MCF 10A (cell line): ENCODE data around the gene OBSCN. TPM values are rescaled to one million over a fixed set of nuclear protein-coding genes. Genes with fewer than 3 reads are reported as not detected.

Experiments used
- BruUV-seq: library from RNA; stranded (reverse); fragments of 400-500 nt; replicated peaks from 2 replicates; lab custom pipeline; 2021; lab: Mats Ljungman, UMichigan
- CTCF ChIA-PET: fragments of 300-600 bp; sonication (Branson Sonifier 250); formaldehyde crosslinking; extraction: SDS; loops from one replicate; lab custom pipeline; 2021; ENCODE audit warnings: antibody characterized with exemption, inconsistent platforms; lab: Yijun Ruan, JAX
- POLR2A ChIA-PET: fragments of 300-600, 350-650 bp; sonication (Branson Sonifier 250); formaldehyde crosslinking; extraction: SDS; loops from one replicate; lab custom pipeline; 2020; ENCODE audit warnings: antibody characterized with exemption, inconsistent platforms; lab: Yijun Ruan, JAX
- DNase-seq: peaks from one replicate; pipeline ENCODE4 v3.0.0-alpha.2; 2018; ENCODE audit not compliant: unreplicated experiment
- H3K27ac Mint-ChIP-seq: one replicate; pipeline ENCODE4 v1.8.0; 2022; ENCODE audit warnings: mild to moderate bottlenecking, low read depth, mixed read lengths; ENCODE audit not compliant: unreplicated experiment
- H3K27me3 Mint-ChIP-seq: one replicate; pipeline ENCODE4 v1.8.0; 2022; ENCODE audit warnings: mixed read lengths; ENCODE audit not compliant: insufficient read depth, unreplicated experiment
- H3K36me3 Mint-ChIP-seq: one replicate; pipeline ENCODE4 v1.8.0; 2022; ENCODE audit warnings: mild to moderate bottlenecking, moderate library complexity, mixed read lengths; ENCODE audit not compliant: insufficient read depth, unreplicated experiment
- H3K4me1 Mint-ChIP-seq: one replicate; pipeline ENCODE4 v1.8.0; 2022; ENCODE audit warnings: mixed read lengths; ENCODE audit not compliant: insufficient read depth, unreplicated experiment
- H3K4me3 Mint-ChIP-seq: one replicate; pipeline ENCODE4 v1.8.0; 2022; ENCODE audit warnings: mild to moderate bottlenecking, moderate library complexity, mixed read lengths; ENCODE audit not compliant: unreplicated experiment
- H3K9me3 Mint-ChIP-seq: one replicate; pipeline ENCODE4 v1.8.0; 2022; ENCODE audit warnings: mixed read lengths; ENCODE audit not compliant: unreplicated experiment
- intact Hi-C: fragments of 100-400 bp; cut with micrococcal nuclease; formaldehyde crosslinking; loops from 2 replicates; pipeline ENCODE4 v1.14.1; 2022
- total RNA-seq: library from RNA; stranded (reverse); gene quantifications from 2 replicates; pipeline ENCODE4 v1.2.3, GENCODE V29; 2022
- TF ChIP-seq, protein P1 (sequence below): fragments of 200-600 bp; IDR thresholded peaks from one replicate; pipeline ENCODE4 v1.8.0; 2022; ENCODE audit warnings: antibody characterized with exemption, mild to moderate bottlenecking; ENCODE audit not compliant: unreplicated experiment

Gene OBSCN
- total RNA-seq, 1 experiment from 2014 or later = 22.6 TPM

DNA sequence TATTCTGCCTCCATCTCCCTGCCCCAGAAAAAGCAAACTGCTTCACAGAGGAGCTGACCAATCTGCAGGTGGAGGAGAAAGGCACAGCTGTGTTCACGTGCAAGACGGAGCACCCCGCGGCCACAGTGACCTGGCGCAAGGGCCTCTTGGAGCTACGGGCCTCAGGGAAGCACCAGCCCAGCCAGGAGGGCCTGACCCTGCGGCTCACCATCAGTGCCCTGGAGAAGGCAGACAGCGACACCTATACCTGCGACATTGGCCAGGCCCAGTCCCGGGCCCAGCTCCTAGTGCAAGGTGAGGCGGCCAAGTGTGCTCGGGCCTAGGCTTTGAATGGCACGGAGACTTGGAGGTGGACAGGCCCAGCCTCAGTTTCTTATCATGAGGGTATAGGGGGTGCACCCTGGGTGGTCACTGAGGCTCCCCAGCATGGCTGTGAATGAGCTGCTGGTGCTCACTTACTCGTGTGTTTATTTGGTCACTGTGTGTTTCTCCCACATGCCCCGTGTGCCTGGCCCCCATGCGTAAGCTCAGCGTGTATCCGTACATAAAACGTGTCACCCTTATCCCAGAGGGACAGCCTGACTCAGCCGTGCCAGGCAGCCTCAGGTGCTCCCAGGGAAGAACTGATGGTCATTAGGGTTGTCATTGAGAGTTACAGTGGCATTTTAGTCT is 75.8 kb downstream of the OBSCN start:
- CTCF ChIA-PET = interaction anchor here (0.7 to 1.2 kb wide), 2 partner anchors 71 to 173 kb away, joined by 3 read pairs; no protein-coding TSS in a partner anchor
- DNase-seq = no peak
- TF ChIP-seq, protein P1, sequence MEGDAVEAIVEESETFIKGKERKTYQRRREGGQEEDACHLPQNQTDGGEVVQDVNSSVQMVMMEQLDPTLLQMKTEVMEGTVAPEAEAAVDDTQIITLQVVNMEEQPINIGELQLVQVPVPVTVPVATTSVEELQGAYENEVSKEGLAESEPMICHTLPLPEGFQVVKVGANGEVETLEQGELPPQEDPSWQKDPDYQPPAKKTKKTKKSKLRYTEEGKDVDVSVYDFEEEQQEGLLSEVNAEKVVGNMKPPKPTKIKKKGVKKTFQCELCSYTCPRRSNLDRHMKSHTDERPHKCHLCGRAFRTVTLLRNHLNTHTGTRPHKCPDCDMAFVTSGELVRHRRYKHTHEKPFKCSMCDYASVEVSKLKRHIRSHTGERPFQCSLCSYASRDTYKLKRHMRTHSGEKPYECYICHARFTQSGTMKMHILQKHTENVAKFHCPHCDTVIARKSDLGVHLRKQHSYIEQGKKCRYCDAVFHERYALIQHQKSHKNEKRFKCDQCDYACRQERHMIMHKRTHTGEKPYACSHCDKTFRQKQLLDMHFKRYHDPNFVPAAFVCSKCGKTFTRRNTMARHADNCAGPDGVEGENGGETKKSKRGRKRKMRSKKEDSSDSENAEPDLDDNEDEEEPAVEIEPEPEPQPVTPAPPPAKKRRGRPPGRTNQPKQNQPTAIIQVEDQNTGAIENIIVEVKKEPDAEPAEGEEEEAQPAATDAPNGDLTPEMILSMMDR = no peak
- no TSS peak for BruUV-seq
- Mint-ChIP-seq H3K27me3 (no peaks in the 10 kb centered on the region), H3K4me1 (no peaks in the 10 kb centered on the region), H3K9me3 (no peaks in the 10 kb centered on the region), H3K36me3 (peaks cover 7% of the 10 kb centered on the region), H3K4me3 (no peak overlapping the region), H3K27ac (no peak overlapping the region)
- intact Hi-C loops = no loop called here
- POLR2A ChIA-PET = no interaction called here

DNA sequence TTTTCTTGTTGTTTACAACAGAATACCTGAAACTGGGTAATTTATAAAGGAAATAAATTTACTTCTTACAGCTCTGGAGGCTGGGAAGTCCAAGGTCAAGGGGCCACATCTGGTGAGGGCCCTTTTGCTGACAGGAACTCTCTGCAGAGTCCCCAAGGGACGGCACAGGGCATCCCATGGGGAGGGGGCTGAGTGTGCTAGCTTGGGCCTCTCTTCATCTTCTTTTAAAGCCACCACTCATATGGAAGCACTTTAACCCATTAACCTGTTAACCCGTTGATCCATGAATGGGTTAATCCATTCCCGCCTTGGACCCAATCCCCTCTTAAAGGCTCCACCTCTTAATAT is 76.3 kb downstream of the OBSCN start:
- H3K9me3 Mint-ChIP-seq = no peaks in the 10 kb centered on the region
- H3K27ac Mint-ChIP-seq = no peak overlapping the region
- intact Hi-C loops = no loop called here
- H3K27me3 Mint-ChIP-seq = no peaks in the 10 kb centered on the region
- TF ChIP-seq, protein P1 = no peak
- DNase-seq = no peak
- ChIA-PET POLR2A (no interaction called here), CTCF (interaction anchor here (1.2 kb wide), 1 partner anchor 172 kb away, joined by 3 read pairs; no protein-coding TSS in a partner anchor)
- H3K4me1 Mint-ChIP-seq = no peaks in the 10 kb centered on the region
- H3K36me3 Mint-ChIP-seq = peaks cover 7% of the 10 kb centered on the region
- H3K4me3 Mint-ChIP-seq = no peak overlapping the region
- BruUV-seq = no TSS peak

DNA sequence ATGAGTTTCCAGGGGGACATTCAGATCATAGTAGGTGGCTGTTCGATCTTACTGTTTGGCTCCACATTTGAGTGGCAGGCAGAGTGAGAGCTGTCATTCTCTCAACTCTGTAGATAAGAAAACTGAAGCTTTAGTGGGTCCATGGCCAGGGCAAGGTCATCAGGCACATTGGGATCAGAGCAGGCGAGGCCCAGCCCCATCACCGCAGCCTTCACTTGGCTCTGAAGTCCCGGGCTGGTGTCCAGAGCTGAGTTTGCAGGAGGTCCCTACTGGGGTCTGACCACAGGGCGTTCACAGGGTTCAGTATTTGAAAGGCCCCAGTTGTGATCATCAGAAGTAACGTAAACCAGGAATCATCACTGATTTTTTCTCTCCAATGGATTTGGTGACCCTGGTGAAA is 76.7 kb downstream of the OBSCN start:
- H3K9me3 Mint-ChIP-seq = no peaks in the 10 kb centered on the region
- no peak for DNase-seq
- no TSS peak for BruUV-seq
- TF ChIP-seq, protein P1 = no peak
- no peaks in the 10 kb centered on the region for H3K27me3 Mint-ChIP-seq
- peaks cover 6% of the 10 kb centered on the region for H3K36me3 Mint-ChIP-seq
- no peak overlapping the region for H3K27ac Mint-ChIP-seq
- no peak overlapping the region for H3K4me3 Mint-ChIP-seq
- ChIA-PET POLR2A (no interaction called here), CTCF (no interaction called here)
- H3K4me1 Mint-ChIP-seq = no peaks in the 10 kb centered on the region
- intact Hi-C loops = no loop called here

DNA sequence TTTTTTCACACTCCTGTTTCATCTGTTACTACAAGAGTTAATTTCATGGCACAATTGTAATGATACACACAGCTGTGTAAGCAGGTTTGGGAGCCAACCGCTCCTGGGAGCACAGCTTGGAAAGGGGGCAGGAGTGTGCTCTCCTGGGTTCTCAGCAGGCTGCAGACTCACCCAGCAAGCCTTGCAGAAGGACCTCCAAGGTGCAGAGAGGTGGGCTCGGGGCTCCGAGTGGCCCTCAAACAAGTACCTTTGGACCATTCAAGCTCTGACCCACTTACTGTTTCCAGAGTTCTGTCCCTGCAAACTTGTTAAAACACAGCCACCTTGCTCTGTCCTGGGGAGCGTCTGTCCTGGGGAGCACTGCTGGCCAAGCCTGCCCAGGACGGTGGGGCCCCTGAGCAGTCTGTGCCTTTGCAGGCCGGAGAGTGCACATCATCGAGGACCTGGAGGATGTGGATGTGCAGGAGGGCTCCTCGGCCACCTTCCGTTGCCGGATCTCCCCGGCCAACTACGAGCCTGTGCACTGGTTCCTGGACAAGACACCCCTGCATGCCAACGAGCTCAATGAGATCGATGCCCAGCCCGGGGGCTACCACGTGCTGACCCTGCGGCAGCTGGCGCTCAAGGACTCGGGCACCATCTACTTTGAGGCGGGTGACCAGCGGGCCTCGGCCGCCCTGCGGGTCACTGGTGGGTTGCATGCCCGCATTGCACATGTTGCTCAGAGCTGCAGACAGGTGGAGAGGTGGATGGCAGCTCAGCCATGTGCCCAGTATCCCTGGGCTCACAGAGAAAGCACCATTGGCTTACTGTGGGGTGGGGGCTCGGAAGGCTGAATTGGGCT is 78.0 kb downstream of the OBSCN start:
- H3K4me1 Mint-ChIP-seq = no peaks in the 10 kb centered on the region
- no peaks in the 10 kb centered on the region for H3K27me3 Mint-ChIP-seq
- no peak for DNase-seq
- no TSS peak for BruUV-seq
- no peak overlapping the region for H3K27ac Mint-ChIP-seq
- H3K36me3 Mint-ChIP-seq = no peaks in the 10 kb centered on the region
- intact Hi-C loops = no loop called here
- H3K9me3 Mint-ChIP-seq = no peaks in the 10 kb centered on the region
- POLR2A ChIA-PET = interaction anchor here (0.5 kb wide), 1 partner anchor 147 kb away, joined by 3 read pairs; no protein-coding TSS in a partner anchor
- TF ChIP-seq, protein P1 = no peak
- H3K4me3 Mint-ChIP-seq = no peak overlapping the region
- CTCF ChIA-PET = interaction anchor here (0.6 to 1.0 kb wide), 3 partner anchors 16 to 71 kb away, joined by 3 read pairs; no protein-coding TSS in a partner anchor
